Stimulated activated CD8-positive, alpha-beta memory T cell treated with anti-CD3 and anti-CD28 coated beads, Interleukin-4, amount 100 ng/mL, for 24 hours (primary cell): ENCODE results near the gene DRICH1.
"Not testable (repeated sequence)": the region's sequence is repeated elsewhere in the genome, so short reads cannot be mapped to it uniquely, and the experiment has no call there.

Experiments
- DNase-seq: peaks from one replicate; pipeline ENCODE4 v3.0.0-alpha.2; 2020; ENCODE audit warnings: low read depth

Gene DRICH1

DNA sequence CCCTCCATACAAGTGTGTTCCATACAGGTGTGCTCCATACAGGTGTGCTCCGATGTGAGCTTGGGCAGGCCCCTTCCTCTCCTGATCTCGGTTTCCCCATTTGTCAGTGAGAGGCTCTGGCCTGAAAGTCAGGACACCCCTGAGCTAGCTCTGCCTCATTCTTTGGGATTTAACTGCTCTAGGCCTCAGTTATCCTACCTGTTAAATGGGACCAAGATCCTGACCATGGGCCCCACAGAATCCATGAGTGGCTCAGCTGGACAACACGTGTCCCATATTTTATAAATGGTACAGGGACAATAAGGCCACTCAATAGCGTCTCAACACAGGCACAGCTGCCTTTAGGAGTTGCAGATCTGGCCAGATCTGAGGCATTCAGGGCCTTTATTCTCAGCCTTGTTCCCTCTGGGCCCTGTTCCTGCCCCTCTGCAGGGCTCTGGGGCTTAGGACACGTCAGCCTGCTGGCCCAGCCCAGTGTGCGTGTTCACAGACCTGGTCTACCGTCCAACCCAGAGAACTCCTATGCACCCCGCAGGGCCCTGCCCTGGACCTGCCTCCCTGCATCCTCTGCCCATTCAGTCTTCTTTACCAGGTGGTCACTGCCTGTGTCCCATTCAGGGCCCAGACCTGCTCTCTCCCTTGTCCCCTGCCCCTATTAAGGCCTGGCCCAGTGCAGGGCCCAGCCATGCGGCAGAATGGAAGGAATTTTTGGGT lies 33.2 kb downstream of the DRICH1 start:
- no peak for DNase-seq

DNA sequence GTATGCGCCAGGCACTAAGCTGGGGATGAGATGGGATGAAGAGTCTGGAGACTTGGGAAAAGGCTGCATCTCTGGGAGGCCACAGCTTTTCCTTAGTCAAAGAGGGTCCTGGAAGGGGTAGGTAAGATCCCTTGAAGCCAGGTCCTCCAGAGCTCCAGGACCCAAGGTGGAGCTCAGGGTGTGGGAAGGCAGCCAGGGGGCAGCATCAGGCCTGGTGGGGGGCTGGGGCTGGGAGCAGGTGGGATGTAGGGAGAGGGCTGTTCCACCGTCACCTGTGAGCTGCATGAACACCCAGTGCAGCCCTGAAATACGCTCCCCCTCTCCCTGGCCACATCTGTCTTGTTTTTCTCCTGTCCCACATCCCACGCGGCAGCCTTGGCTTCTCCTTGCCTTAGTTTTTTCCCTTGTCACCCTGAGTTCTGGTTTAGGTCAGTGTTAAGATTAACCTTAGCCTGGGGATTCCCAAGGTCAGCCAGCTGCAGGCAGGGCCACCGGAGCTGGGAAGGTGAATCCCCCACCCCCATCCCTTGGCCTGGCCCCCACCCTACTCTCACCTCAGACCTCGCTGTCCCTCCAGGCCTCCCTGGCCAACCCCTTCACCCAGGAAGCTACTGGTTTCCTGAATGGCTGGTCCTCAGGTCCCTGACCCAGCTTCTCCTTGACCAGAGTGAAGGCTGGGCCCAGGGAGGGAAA lies 34.4 kb downstream of the DRICH1 start:
- not testable (repeated sequence) for DNase-seq

DNA sequence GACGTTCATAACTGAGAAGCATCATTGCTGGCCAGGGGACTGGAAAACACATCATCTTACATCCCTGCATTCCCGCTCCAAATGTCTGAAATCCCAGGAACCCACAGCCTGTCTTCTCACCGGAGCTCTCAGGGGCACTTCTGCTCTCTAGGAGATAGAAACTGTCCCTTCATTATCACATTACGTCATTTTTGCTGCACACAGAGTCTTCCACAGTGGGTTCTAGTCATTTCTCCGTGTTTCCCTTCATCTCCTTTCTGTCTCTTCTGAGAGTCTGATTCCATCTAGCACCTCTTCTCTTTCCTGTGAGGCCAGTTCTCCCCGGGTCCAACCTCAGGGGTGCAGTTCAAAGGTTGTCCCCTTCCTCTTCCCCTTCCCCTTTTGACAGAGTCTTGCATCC lies 36.2 kb downstream of the DRICH1 start:
- not testable (repeated sequence) for DNase-seq

DNA sequence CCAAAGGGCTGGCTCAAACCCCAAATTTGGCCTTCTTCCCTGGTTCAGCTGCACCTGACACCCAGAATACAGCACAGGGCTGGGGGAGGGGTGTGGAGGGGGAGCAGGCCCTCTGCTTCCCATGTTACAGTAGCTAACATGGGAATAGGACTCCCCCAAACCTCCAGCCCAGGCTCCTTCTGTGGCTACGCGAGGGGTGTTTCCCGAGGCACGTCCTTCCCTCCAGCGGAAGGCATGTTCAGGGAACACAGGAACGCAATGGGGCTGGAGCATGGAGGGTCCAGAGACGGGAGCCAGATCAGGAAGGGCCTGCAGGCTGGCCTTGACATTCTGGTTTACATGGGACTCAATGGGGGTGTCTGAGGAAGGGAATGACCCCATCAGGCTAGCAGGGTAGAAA lies 40.3 kb downstream of the DRICH1 start:
- no peak for DNase-seq

DNA sequence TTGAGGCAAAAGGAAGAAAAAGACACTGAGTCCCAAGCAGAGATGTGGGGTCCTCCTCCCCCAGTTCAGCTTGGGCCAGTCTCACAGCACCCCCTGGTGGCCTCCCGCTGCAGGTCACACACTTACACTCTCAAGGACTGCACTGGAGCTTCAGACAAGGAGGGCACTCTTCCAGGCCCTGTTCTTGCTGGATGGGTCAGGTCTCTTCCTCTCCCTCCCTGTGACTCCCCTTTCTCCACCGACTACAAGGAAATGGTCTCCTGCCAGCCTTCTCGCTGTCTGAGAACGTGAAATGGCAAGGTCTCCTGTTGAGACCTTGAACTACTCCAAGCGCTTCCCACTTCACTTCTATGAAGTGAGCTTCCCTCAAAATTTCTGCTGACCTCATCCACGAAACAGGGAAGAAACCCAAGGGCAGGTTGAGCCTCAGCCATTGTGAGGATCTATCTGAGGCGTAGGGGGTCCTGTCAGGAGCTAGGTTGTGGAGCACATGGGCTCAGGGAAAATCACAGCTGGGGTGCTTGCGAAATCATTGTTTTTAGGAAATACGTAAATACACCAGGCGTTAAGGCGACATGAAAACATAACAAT lies 40.8 kb downstream of the DRICH1 start:
- DNase-seq: peak; percentile 35

DNA sequence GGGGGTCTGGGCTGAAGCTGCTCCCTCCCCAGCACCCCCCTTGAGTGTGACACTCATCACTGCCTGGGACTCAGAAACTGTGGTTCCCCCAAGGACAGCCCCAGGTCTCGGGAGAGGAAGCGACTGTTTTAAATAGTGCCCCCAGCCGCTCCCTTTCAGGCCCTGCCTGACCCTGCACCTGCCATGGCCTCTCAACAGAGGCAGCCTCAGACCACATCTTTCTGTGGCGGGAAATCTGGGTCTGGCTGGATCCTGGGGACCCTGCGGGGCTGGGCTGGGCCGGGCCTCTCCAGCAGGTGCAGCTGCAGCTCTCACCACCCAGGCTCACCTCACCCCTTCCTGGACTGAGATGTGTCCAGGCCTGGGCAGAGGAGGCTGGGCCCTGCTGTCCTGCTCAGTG lies 48.3 kb downstream of the DRICH1 start:
- no peak for DNase-seq

DNA sequence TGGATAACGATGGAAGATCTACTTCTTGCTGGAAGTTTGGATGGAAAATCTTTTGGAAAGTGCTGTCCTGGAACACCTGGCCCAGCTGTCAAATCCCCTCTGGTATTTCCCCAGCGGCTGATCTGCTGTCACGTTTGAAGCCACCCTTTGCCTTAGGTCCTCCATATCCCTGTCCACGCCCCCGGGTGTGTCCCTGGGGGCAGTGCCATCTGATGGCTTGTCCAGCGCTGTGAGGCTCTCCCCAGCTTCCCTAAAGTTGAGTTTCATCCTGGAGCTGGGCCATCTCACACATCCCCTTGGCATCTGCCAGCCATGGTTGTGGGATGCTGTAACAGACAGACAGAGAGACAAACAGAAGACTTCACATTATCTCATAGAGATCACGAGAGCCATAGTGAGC lies 49.0 kb downstream of the DRICH1 start:
- DNase-seq: no peak

DNA sequence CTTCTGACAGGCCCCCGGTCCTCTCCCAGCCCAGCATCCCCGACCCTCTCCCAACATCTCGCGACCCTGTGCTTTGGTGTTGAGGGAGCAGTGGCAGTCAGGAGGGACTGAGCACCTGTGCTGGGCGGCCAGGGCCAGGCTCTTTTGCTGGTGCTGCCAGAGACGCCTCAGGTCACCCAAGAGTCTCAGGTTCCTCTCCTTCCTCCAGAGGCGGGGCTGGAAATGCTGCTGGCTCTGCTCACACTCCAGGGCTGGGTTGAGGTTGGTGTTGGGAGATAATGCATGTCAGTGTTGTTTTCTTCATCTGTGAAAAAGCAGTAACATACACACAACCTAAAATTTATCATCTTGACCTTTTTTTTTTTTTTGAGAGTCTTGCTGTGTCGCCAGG lies 50.9 kb downstream of the DRICH1 start:
- DNase-seq: no peak

DNA sequence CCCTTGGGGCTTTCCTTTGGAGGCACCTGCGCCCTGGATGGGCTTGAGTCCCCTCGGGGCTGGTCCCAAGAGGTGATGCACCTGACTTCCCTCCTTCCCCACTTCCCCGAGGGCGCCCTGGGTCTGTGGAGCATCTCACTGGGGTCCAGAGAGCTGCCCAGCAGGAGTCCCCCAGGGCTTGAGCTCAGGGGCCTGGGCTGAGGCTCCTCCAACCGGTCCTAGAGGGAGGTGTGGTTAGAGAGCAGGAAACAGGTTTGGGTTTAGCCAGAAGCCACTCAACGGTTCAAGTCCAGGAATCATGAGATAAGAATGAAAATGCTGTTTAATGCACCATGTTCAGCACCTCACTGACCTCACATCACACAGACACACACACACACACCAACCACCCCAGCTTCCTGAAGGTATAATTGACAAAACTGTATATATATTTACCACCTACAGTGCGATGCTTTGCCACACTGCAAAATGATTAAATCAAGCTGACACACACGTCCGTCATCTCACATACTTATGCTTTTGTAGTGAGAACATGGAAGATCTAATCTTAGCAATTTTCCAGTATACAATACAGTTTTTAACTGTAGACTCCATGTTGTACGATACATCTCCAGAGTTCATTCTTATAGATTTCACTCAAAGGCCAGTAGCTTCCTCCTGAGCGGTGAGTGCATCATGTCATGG lies 51.4 kb downstream of the DRICH1 start:
- no peak for DNase-seq

DNA sequence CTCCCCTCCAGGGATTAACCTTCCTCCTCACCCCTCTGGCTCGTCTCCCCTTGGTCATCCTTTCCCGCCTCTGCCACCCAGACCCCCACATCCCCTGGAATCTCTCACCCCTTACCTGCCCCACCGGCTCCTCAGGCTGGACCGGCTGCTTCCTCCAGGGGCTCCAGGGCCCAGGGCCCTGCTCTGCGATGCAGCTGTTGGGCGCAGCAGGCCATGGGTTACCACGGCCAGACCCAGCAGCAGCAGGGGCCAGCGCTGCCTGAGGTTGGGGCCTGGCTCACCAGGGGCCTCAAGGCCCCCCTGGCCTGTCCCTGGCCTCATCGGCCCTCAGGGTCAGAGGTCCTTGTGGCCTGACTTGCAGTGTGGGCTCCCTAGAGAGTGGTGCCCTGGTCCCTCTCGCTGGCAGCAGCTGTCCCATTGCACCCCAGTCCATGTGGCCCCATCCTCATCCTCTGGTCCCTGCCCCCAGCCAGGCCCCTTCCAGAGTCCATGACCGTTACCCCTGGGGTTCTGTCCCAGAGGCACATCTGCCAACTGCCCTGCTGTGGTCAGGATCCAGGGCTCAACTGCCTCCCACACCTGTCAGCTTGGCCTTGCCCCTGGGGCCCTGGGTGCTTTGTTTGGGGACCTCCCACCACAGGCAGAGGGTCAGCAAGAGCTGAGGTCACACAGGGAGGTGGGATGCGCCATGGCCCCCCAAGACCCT lies 52.1 kb downstream of the DRICH1 start, which contains the start of gene IGLL1:
Gene IGLL1, minus strand, starts transcription at position 421 of the 706 bp plus-strand sequence. Its CDS starts 100 bp downstream, at position 321.
- no peak for DNase-seq

DNA sequence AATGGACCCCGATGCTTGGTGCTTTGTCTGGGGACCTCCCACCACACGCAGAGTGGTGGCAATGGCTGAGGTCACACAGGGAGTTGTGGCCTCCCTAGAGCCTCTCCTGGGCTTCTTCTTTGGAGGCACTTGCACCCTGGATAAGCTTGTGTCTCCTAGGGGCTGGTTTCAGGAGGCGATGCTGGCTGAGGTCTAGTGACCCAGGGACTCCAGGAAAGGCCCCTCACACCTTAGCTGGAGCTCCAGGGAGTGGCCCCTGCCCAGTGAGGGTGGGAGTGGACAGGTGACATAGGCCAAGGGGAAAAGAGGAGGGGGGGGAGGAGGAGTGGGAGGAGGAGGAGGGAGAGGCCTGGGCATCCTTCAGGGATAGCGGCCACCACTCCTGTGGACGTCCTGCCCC lies 52.8 kb downstream of the DRICH1 start:
- DNase-seq: no peak

DNA sequence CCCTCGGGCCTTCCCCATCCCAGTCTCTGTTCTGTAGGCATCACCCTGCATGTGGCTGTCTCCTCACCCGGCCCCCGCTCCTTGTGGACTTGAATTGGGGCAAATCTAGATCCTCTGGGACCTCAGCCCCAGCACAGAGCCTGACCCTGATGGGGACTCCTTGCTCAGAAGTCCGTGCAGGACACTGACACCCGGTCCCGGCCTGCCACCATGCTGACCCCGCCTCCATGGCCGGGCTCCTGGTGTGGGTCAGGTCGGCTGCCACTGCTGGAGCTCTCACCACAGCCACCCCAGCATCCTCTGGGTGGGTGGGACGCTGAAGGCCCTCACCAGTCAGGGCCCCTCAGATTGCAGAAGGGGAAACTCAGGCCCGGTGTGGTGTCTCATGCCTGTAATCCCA lies 53.8 kb downstream of the DRICH1 start:
- DNase-seq: no peak

DNA sequence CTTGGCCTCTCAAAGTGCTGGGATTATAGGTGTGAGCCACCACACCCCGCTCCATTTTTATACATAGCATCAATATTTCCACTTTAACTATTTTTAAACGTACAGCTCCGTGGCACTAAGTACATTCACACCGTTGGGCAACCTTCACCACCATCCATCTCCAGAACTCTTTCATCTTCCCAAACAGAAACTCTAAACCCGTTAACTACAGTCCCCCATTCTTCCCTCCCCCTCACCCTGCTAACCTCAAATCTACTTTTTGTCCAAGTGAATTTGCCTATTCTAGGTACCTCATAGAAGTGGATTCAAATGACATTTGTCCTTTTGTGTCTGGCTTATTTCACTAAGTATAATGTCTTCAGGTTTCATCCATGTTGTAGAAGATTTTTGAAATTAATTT lies 55.4 kb downstream of the DRICH1 start:
- DNase-seq: no peak

DNA sequence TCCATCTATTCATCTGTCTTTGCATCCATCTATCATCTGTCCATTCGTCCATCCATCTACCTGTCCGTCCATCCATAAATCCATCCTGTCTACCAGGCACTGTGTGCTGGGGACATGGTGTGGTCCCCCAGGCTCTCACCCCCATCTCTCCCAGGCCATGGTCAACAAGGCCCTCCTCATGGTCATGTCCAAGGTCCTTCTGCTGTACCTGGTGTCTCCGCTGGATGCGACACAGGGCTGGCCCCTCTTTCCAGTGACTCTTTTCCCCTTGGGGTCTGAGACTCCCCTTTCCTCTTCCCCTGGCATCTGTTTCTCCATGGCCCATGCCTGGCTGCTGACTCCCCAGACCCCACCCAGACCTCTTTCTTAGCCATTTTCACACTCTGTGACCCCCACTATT lies 56.5 kb downstream of the DRICH1 start:
- DNase-seq: no peak

DNA sequence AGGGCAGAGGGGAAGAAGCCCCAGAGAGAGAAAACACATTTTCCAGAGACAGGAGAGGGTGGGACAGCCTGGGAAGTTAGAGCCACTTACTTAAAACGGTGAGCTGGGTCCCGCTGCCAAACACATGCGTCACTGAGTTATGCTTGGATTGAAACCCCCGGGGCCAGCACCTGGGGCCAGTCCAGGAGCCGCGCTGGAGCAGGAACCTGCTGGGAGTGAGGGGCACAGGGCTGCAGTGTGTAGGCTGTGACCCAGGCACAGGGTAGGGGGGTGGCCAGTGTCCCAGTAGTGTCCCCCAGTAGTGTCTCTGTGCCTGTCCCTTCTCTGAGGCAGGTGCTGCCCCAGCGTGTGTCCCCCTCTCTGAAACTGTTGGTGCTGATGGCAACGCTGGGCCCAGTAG lies 57.2 kb downstream of the DRICH1 start:
- no peak for DNase-seq

DNA sequence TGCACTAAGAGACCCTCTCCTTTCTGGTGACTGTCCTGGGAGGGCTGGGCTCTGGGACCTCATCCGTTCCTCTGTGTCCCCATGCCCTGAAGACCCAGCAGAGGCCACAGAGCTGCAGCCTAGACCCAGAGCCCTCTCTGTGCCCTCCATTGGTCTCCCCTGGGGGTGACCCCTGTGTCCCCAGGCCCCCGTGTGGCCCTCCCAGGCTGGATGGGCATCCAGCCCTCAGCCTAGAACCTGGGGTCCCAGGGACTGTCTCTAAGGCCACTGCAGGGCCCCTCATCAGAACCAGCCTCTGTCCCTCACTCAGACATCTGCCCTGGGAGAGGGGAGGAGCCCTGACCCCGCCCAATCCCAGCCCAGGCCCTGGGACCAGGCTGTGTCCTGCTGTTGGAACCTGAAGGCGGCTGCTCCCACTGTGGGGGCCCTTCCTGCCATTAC lies 57.7 kb downstream of the DRICH1 start:
- DNase-seq: no peak

DNA sequence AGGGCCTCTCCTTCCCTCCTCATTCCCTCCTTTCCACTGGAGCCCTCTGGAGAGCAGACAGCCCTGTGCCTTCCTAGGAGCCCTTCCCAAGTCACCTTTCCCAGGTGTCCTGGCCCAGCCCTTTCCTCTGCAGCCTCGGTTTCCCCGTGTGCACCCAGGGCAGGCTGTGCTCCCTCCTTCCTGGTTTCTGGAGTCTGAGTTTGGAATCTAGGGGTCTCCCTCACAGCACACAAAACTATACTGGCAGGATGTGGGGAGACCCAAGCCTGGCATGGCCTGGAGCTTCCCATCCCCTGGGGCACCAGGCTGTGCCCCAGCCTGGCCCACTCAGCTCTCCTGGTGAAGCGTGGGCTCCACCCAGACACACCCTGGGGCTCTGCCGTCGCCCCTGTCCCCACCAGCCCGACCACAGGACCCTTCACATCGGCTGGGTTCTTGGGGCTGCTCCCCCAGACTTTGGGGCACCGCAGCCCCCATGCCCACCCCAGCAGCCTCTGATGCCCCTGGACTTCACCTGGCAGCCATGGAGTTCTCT lies 58.4 kb downstream of the DRICH1 start:
- DNase-seq: not testable (repeated sequence)

DNA sequence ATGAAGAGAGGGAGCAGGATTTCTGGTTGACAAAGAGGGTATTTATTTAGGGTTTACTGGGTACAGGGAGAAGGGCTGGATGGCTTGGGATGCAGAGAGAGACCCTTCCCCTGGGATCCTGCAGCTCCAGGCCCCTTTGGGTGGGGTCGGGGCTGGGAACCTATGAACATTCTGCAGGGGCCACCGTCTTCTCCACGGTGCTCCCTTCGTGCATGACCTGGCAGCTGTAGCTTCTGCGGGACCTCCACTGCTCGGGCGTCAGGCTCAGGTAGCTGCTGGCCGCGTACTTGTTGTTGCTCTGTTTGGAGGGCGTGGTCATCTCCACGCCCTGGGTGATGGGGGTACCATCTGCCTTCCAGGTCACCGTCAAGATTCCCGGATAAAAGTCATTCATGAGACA lies 59.0 kb downstream of the DRICH1 start:
- DNase-seq: not testable (repeated sequence)

DNA sequence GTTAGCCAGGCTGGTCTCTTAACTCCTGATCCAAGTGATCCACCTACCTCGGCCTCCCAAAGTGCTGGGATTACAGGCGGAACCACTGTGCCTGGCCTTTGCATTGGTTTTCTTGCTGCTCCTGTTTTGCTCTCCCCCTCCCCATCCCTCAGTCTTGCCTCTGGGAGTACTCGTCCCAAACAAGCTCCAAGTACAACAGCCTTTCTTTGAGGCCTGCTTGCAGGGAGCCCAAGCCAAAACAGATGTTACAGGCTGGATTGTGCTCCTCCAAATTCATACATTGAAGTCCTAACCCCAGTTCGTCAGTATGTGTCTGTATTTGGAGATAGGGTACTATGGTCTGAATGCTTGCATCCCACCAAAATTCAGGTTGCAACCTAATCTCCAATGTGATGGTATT lies 60.6 kb downstream of the DRICH1 start:
- DNase-seq: no peak

DNA sequence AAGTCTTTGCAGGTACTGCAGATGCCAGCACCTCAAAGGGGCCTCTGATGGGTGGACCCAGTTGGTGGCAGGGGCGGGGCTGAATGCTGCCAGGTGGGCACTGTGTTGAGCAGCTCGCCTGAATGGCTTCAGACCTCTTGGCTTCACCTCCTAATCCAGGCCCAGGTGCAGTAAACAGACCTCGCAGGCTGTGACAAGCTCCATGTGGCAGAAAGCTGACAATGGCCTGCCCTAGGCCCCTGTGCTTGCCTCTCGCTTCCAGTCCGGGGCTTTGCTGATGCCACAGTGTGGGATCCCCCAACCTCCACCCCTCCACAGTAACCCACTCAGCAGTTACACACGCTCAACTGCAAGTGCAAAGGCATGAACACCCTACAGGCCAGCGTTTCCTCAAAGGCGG lies 61.4 kb downstream of the DRICH1 start:
- no peak for DNase-seq

DNA sequence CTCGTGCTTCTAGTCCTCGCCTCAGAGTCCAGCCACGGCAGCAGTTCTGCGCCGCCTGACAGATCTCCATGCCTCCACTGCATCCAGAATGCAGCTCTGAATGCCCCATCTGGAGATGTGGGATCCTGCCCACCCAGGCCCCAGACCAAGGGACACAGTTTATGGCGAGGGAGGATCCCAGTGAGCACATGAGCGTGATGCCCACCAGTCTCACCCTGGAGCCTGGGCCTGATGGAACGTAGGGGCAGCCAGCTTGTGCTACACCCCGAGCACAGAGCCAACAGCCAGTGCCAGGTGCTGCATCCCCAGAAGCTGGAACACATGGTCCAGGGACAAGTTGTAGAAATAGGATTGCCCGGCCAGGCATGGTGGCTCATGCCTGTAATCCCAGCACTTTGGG lies 62.4 kb downstream of the DRICH1 start:
- DNase-seq: no peak

DNA sequence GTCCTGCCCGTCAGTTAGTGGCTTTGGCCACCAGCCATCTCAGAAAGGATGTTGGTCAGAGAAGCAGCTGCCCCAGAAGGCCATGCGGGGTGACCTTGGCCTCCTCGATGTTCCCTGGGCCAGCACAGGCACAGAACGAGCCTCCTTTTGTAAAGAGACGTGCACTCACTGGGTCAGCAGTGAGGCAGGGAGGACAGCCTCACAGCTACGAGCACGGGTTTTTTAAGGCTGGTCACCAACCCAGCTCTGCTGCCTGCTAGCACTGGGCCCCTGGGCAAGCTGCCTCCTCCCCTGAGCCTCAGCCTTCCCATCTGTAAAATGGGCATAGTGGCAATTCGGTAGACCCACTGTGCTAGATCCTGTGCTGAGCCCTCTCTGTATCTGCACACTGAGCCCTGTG lies 62.8 kb downstream of the DRICH1 start:
- DNase-seq: no peak
